ENCODE data around the gene ATAT1. TPM values are rescaled to one million over a fixed set of nuclear protein-coding genes. Genes with fewer than 3 reads are reported as not detected.

ATAT1 gene
- total RNA-seq, 4 donors from 2014 or later: 0.82 to 2.6 (median 2.1) TPM

DNA sequence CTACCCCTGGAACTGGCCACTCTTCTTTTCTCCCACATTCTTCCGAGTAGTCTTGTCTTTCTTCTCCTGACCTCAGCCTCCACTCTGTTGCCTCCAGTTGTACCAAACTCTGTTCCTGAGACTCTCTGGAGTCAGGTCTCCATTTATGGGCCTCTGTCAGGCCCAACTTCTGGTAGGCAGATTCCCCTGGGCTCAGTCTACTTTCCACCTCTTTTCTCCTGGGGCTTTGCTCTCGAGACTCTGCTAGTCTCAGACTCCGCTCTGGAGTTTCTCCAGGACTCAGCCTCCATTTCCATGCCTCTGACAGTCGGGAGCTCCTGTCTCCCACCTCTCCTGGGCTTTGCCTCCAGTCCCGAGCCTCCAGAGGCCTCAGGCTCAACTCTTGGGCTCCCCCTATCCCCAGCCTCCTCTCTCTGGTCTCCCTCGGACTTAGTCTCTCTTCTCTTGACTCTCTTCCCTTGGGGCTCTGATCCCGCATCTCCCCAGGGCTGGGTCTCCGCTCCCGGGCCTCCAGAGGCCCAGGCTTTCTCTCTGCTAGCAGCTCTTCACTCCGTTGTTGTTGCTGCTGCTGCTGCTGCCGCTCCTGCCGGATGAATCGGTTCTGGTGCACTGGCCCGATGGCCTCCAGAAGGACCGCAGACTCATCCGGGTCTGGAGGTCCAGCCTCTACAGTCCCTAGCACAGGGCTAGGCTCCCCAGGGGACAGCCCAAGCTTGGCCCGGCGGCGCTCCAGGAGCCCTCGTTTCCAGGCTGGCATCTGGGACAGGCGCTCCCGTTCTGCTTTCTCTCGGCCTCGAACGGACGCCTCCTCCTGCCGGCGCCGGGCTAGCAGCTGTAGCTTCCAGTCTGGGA, 58.7 kb downstream of the ATAT1 start:
- peaks cover 4 to 85% (median 55%) of the 10 kb centered on the region in 3 donors for H3K4me1 ChIP-seq
- H3K27me3 ChIP-seq: no peaks in the 10 kb centered on the region
- peaks cover 0 to 6% of the 10 kb centered on the region in 2 donors for H3K36me3 ChIP-seq
- TF ChIP-seq POLR2A (IDR thresholded peaks at IDR 0.05) (no peak), EP300 (IDR thresholded peaks at IDR 0.05) (no peak), POLR2AphosphoS5 (IDR thresholded peaks at IDR 0.05) (no peak)
- TF ChIP-seq, protein P1, sequence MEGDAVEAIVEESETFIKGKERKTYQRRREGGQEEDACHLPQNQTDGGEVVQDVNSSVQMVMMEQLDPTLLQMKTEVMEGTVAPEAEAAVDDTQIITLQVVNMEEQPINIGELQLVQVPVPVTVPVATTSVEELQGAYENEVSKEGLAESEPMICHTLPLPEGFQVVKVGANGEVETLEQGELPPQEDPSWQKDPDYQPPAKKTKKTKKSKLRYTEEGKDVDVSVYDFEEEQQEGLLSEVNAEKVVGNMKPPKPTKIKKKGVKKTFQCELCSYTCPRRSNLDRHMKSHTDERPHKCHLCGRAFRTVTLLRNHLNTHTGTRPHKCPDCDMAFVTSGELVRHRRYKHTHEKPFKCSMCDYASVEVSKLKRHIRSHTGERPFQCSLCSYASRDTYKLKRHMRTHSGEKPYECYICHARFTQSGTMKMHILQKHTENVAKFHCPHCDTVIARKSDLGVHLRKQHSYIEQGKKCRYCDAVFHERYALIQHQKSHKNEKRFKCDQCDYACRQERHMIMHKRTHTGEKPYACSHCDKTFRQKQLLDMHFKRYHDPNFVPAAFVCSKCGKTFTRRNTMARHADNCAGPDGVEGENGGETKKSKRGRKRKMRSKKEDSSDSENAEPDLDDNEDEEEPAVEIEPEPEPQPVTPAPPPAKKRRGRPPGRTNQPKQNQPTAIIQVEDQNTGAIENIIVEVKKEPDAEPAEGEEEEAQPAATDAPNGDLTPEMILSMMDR (IDR thresholded peaks at IDR 0.05): peak in 1 of 4 experiments; percentile 35
- H3K27ac ChIP-seq: peak overlapping the region; percentile 92 to 100 (median 98)
- no peaks in the 10 kb centered on the region for H3K9me3 ChIP-seq
- peak overlapping the region; percentile 91 to 92 for H3K4me3 ChIP-seq
- ATAC-seq: no peak
- 3 to 10% methylated on average over 6 to 9 of the region's 29 CpGs for WGBS, 2 donors (ENCODE audit: low coverage in 1 of 2)

DNA sequence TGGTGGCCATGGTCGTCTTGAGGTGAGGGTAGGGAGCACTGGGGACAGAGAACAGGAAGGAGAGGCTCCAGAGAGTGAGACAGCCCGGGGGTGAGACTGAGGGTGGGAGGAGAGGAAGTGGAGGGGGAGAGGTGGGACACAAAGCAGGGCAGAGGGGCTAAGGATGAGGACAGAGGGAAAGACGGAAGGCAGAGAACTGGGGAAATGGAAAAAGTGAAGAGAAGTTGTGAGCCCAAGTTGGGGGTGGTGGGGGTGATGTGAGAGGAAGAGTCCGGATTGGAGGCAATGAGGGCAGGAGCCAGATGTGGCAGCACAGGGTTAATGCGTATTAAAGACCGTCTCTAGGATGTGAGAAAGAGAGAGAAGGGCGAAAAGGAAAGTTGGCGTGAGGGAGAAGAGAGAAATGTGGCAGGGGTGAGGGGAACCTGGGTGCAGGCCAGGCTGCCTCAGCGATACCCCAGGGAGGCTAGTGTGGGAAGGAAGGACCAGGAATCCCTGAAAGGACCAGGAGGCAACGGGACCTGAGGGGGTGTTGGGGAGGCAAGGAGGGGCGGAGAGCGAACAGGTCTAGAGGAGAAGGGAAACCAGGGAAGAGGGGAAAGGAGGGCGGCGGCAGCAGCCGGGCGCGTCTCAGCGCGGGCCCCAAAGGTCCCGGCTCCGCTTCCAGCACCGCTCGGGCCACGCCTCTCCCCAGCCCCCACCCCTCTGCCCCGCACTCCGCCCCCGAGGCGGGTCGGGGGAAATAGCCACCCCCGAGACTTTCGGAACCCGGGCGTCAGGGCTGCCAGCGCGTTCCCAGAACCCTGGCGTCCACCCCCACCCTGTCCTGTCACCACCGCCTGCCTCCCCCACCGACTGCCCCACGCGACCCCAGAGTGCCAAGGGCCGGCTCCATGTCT, 59.6 kb downstream of the ATAT1 start, which contains the start of gene PPP1R18:
PPP1R18 (minus strand) TSS at position 637 of the 899 bp plus-strand sequence; CDS start at position 10, 627 bp downstream.
- Histone ChIP-seq H3K27ac (peak within 1 kb of the TSS; percentile 92 to 100 (median 98)), H3K27me3 (no peaks in the 10 kb centered on the region), H3K36me3 (no peaks in the 10 kb centered on the region), H3K4me3 (peak within 1 kb of the TSS; percentile 91 to 92), H3K4me1 (peaks cover 4 to 81% (median 48%) of the 10 kb centered on the region in 3 donors), H3K9me3 (no peaks in the 10 kb centered on the region)
- peak; percentile 43 for ATAC-seq
- 0 to 2% methylated on average over 8 to 11 of the region's 41 CpGs for WGBS, 2 donors (ENCODE audit: low coverage in 1 of 2)
- TF ChIP-seq POLR2AphosphoS5 (IDR thresholded peaks at IDR 0.05): peak; percentile 74
- peak in 1 of 2 donors; percentile 42 for TF ChIP-seq POLR2A (IDR thresholded peaks at IDR 0.05)
- no peak for TF ChIP-seq EP300 (IDR thresholded peaks at IDR 0.05)

DNA sequence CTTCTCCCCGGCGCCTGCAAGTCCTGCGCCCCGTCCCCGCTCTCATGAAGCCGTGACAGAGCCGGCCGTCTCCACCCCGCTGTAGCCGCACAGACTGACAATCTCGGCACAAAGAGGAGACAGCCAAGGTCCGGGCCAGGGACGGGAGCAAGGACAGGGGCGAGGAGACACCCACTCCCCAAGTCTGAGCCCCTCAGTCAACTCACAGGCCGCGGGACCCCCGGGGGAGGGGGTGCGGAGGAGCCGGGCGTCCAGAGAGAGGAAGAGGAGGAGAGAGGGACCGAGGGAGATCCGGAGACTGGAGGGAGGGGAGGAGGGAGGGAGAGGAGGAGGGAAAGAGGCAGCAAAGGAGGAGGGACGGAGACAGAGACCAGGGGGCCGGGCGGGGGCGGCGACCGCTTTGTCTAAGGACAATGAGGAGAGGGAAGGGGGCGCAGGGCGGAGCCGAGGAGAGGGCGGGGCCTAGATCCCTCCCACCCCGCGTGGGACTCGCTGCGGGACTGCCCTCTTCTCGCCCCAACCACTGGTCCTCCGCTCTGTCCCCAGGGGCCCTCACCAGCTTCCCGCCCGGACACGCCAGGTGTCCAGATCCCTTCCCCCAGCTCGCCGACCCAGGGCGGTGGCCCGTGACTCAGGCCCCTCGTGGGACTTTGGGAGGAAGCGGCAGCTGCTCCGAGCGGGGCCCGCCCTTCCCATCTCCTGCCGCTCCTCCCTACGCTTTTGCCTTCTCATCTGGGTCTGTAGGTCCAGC, 60.4 kb downstream of the ATAT1 start:
- TF ChIP-seq, protein P1 (IDR thresholded peaks at IDR 0.05): no peak
- peak; percentile 35 to 43 for TF ChIP-seq POLR2A (IDR thresholded peaks at IDR 0.05)
- no peak for TF ChIP-seq EP300 (IDR thresholded peaks at IDR 0.05)
- peak; percentile 97 for TF ChIP-seq POLR2AphosphoS5 (IDR thresholded peaks at IDR 0.05)
- H3K4me3 ChIP-seq: peak overlapping the region; percentile 91 to 92
- H3K27ac ChIP-seq: peak overlapping the region; percentile 92 to 100 (median 98)
- peak; percentile 78 for ATAC-seq
- H3K4me1 ChIP-seq: peaks cover 4 to 78% (median 48%) of the 10 kb centered on the region in 3 donors
- H3K36me3 ChIP-seq: no peaks in the 10 kb centered on the region
- H3K9me3 ChIP-seq: no peaks in the 10 kb centered on the region
- H3K27me3 ChIP-seq: no peaks in the 10 kb centered on the region
- 0% methylated on average over 6 to 8 of the region's 52 CpGs for WGBS, 2 donors (ENCODE audit: low coverage in 1 of 2)

DNA sequence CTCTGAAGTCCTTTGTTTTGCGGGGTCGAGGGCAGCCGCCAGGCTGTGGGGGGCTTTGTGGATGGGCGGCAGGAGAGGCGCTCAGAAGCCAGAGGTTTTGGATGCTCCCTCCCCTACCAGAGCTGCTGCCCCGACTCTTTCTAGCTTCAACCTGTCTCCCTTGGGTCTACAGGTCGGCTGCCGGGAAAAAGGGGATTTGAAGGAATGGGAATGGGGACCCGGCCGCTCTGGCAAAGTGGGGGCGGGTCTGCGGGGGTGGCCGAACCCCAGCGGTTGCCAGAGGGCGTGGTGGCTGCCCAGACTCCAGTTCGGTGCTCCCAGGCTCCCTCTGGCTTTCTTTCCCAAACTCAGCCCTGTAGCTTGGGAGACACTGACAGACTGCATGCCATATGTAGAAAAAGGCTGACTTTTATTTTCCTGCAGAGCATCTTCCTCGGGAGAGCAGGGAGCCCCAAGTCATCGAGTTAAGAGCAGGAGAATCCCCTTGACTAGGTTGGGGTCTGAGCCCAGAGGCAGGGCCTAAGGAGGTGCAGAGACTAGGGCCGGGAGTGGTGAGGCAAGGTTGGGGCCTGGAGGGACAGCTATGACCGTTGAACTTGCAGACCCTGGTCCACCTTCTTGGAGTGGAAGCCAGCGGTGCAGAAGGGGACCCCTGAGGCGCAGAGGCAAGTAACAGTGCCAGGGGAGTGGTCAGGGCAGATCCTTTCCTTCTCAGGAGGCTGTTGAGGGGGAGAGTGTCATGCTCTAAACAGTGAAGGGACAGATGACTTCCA, 61.2 kb downstream of the ATAT1 start:
- TF ChIP-seq EP300 (IDR thresholded peaks at IDR 0.05) (no peak), POLR2AphosphoS5 (IDR thresholded peaks at IDR 0.05) (no peak), POLR2A (IDR thresholded peaks at IDR 0.05) (no peak)
- TF ChIP-seq, protein P1 (IDR thresholded peaks at IDR 0.05): peak in 1 of 4 experiments; percentile 64
- H3K9me3 ChIP-seq: no peaks in the 10 kb centered on the region
- WGBS, 2 donors (ENCODE audit: low coverage in 1 of 2): 0% methylated on average over 6 of the region's 22 CpGs; no CpG with 5 or more reads in 1 of the 2 donors
- peak overlapping the region; percentile 91 to 92 for H3K4me3 ChIP-seq
- no peaks in the 10 kb centered on the region for H3K27me3 ChIP-seq
- H3K4me1 ChIP-seq: peaks cover 4 to 70% (median 42%) of the 10 kb centered on the region in 3 donors
- H3K36me3 ChIP-seq: no peaks in the 10 kb centered on the region
- ATAC-seq: no peak
- H3K27ac ChIP-seq: peak overlapping the region; percentile 92 to 100 (median 98)
